ENCODE data around the gene EFNB2. TPM values are rescaled to one million over a fixed set of nuclear protein-coding genes. Genes with fewer than 3 reads are reported as not detected.

The EFNB2 gene
- total RNA-seq, 2 donors from 2014 or later = 46.1 to 52.4 TPM

DNA sequence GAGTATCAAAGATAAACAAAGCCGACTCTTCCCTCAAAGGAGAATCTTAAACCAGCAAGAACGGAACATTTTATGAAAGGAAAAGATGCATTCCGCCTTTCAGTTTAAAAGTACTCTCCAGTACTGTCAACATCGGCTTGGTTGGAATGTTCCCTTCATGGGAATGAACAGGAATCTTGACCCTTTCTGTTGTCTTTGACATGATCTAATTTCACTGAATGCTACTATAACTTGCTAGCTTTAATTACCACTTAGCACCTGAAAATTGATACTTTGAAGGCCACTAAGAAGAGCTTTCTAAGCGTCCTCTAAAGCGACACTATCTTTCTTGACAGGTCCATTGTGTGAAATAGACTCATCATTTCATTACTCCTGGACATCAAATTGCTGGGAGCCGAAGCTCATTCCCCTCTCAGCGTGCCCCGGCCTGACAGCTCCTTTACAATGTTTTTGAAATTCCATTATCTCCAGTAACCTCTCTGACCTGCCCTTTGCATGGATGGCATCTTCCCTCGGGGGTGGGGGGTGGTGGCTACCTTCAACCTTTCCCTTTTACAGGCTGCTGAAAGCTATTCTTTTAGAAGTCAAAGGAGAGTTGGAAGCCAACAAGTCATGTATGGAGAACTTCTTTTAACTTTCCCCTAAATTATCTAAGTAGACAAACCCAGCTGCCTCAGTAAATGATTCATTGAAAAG, 67.9 kb downstream of the EFNB2 start:
- Histone ChIP-seq H3K4me1 (replicated peaks) (no peaks in the 10 kb centered on the region), H3K27me3 (replicated peaks; ENCODE audit: insufficient read depth) (no peaks in the 10 kb centered on the region), H3K9me3 (no peaks in the 10 kb centered on the region), H3K4me3 (no peak overlapping the region), H3K36me3 (no peaks in the 10 kb centered on the region), H3K27ac (no peak overlapping the region)
- no peak for TF ChIP-seq POLR2A (IDR thresholded peaks at IDR 0.05)
- TF ChIP-seq, protein P1, sequence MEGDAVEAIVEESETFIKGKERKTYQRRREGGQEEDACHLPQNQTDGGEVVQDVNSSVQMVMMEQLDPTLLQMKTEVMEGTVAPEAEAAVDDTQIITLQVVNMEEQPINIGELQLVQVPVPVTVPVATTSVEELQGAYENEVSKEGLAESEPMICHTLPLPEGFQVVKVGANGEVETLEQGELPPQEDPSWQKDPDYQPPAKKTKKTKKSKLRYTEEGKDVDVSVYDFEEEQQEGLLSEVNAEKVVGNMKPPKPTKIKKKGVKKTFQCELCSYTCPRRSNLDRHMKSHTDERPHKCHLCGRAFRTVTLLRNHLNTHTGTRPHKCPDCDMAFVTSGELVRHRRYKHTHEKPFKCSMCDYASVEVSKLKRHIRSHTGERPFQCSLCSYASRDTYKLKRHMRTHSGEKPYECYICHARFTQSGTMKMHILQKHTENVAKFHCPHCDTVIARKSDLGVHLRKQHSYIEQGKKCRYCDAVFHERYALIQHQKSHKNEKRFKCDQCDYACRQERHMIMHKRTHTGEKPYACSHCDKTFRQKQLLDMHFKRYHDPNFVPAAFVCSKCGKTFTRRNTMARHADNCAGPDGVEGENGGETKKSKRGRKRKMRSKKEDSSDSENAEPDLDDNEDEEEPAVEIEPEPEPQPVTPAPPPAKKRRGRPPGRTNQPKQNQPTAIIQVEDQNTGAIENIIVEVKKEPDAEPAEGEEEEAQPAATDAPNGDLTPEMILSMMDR (IDR thresholded peaks at IDR 0.05) = no peak
- intact Hi-C loops (cut with DNase I) = no loop called here
- 65% methylated on average over 10 of the region's 10 CpGs for WGBS
- no peak for DNase-seq (ENCODE audit: low spot score)

DNA sequence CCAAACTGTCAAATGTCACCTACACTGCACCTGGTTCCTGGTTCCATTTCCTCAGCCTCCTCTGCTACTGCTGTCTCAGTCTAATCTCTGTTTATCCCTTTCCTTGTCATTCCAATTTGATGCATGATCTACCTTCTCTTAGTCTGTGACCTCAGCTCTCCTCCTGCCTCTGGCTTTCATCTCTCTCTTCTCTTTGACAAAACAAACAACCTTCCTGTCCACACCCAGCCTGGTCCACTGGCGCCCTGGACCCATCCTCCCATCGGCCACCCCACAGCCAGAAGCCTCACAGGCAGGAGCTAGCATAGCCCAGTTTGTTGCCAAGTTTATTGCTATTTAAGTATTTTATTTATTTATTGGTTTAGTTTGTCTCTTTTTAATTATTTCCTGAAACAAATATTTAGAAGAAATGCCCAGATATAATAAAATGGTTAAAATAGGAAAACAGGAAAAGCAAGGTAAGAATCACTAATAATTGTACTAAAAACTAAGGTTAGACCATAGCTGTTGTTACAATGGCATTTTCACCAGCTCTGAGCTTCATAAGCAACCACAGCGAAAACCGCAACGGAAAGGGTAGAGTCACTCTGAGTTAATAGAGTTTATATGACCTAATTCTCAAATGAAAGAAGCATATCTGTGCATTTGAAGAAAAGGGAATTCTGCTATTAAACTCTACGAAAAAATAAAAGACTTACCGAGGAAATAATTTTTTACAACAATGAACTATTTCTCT, 68.6 kb downstream of the EFNB2 start:
- DNase-seq (ENCODE audit: low spot score) = no peak
- Histone ChIP-seq H3K4me1 (replicated peaks) (no peaks in the 10 kb centered on the region), H3K27ac (no peak overlapping the region), H3K27me3 (replicated peaks; ENCODE audit: insufficient read depth) (no peaks in the 10 kb centered on the region), H3K9me3 (no peaks in the 10 kb centered on the region), H3K4me3 (no peak overlapping the region), H3K36me3 (no peaks in the 10 kb centered on the region)
- intact Hi-C loops (cut with DNase I) = no loop called here
- no peak for TF ChIP-seq POLR2A (IDR thresholded peaks at IDR 0.05)
- TF ChIP-seq POLR2AphosphoS5 (IDR thresholded peaks at IDR 0.05) = no peak
- TF ChIP-seq, protein P1 (IDR thresholded peaks at IDR 0.05) = no peak
- 74% methylated on average over 7 of the region's 7 CpGs for WGBS

DNA sequence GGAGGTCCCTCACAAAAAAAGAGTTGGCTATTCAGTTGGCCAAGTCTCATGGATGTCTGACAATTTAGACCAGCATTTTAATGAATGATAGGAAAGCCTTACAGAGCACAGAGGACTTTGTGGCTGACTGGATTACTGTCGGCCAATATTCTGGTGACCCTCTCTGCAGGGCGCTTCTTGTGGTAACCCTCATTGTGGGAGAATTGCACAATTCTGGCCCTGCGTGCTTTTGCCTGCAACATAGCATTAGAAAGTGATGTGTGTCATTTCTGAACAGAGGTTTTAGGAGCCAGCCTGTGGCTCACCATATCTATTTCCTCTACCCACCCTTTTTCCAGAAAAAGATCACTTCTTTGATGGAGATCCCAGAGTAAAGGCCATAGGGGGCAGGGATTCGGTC, 71.4 kb downstream of the EFNB2 start:
- no peak for DNase-seq (ENCODE audit: low spot score)
- Histone ChIP-seq H3K4me3 (no peak overlapping the region), H3K27me3 (replicated peaks; ENCODE audit: insufficient read depth) (no peaks in the 10 kb centered on the region), H3K36me3 (no peaks in the 10 kb centered on the region), H3K9me3 (no peaks in the 10 kb centered on the region), H3K4me1 (replicated peaks) (no peaks in the 10 kb centered on the region), H3K27ac (no peak overlapping the region)
- intact Hi-C loops (cut with DNase I) = no loop called here
- 95% methylated on average over 4 of the region's 4 CpGs for whole genome bisulfite sequencing
- TF ChIP-seq POLR2A (IDR thresholded peaks at IDR 0.05) = no peak
- TF ChIP-seq, protein P1 (IDR thresholded peaks at IDR 0.05) = no peak
- TF ChIP-seq POLR2AphosphoS5 (IDR thresholded peaks at IDR 0.05) = no peak

DNA sequence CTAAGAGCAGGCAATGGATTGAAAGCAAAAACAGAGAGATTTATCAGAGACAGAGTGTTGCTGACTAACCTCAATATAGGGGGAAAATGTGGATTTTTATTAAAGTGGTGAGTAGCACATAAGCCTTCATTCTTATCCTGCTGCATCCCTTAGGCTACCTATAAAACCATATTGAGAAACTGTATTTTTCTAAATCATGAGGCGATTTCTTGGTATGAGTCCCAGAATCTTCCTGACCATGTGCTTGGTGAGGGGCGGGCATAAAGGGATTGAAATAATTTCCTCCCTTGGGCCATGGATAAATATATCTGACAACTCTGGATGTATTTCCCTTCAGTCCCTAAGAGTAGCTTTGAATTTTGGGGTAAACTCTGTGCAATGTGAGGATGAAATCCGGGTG, 72.8 kb downstream of the EFNB2 start:
- Histone ChIP-seq H3K27ac (no peak overlapping the region), H3K4me3 (no peak overlapping the region)

More for the DNA sequence above, 72.8 kb downstream of the EFNB2 start:
- TF ChIP-seq POLR2AphosphoS5 (IDR thresholded peaks at IDR 0.05) (no peak), POLR2A (IDR thresholded peaks at IDR 0.05) (no peak)
- TF ChIP-seq, protein P1 (IDR thresholded peaks at IDR 0.05) = no peak
- H3K9me3 ChIP-seq = no peaks in the 10 kb centered on the region
- no peaks in the 10 kb centered on the region for H3K27me3 ChIP-seq (replicated peaks; ENCODE audit: insufficient read depth)
- H3K36me3 ChIP-seq = no peaks in the 10 kb centered on the region
- H3K4me1 ChIP-seq (replicated peaks) = no peaks in the 10 kb centered on the region
- WGBS = 80% methylated on average over 3 of the region's 3 CpGs
- intact Hi-C loops (cut with DNase I) = no loop called here
- no peak for DNase-seq (ENCODE audit: low spot score)
